Measurements from ENCODE around the gene RNU4-1.
A peak's percentile ranks its signal among the peaks of the same experiment; 100 is the strongest.

Gene RNU4-1

GRCh38 chr12:120317224-120318105 lies 24.4 kb upstream of the RNU4-1 start:
- no peaks in the 10 kb centered on the region for H3K27me3 Mint-ChIP-seq
- peak overlapping the region; percentile 98 for H3K27ac Mint-ChIP-seq
- peak; percentile 100 for ATAC-seq

GRCh38 chr12:120316798-120317223 lies 23.8 kb upstream of the RNU4-1 start:
- Mint-ChIP-seq H3K4me1 (peaks cover 10% of the 10 kb centered on the region), H3K27me3 (no peaks in the 10 kb centered on the region), H3K4me3 (peak overlapping the region; percentile 95), H3K9me3 (no peaks in the 10 kb centered on the region), H3K27ac (peak overlapping the region; percentile 98)
- peak; percentile 13 for ATAC-seq
- DNase-seq = no peak

More at GRCh38 chr12:120317224-120318105, 24.4 kb upstream of the RNU4-1 start:
- H3K4me1 Mint-ChIP-seq = peaks cover 10% of the 10 kb centered on the region
- peak overlapping the region; percentile 95 for H3K4me3 Mint-ChIP-seq
- DNase-seq = peak; percentile 100
- H3K9me3 Mint-ChIP-seq = no peaks in the 10 kb centered on the region

GRCh38 chr12:120314220-120314619 lies 21.2 kb upstream of the RNU4-1 start:
- Mint-ChIP-seq H3K9me3 (no peaks in the 10 kb centered on the region), H3K27ac (no peak overlapping the region), H3K4me1 (peaks cover 10% of the 10 kb centered on the region), H3K4me3 (no peak overlapping the region), H3K27me3 (no peaks in the 10 kb centered on the region)
- ATAC-seq (no peak), DNase-seq (no peak)

GRCh38 chr12:120301962-120302815 lies 9.2 kb upstream of the RNU4-1 start, which contains the start of gene SIRT4:
Gene SIRT4, plus strand, starts transcription at chr12:120302321. Its CDS starts 1,241 bp downstream, at chr12:120303562.
- Mint-ChIP-seq H3K4me3 (peak within 1 kb of the TSS; percentile 94 to 99), H3K9me3 (no peaks in the 10 kb centered on the region), H3K27ac (peak within 1 kb of the TSS; percentile 94 to 97), H3K4me1 (peaks cover 14% of the 10 kb centered on the region), H3K27me3 (no peaks in the 10 kb centered on the region)
- DNase-seq (peak; percentile 84 to 87), ATAC-seq (peak; percentile 99)

GRCh38 chr12:120292411-120292660 lies 701 bp downstream of the RNU4-1 start:
- peaks cover 7% of the 10 kb centered on the region for H3K27me3 Mint-ChIP-seq
- H3K9me3 Mint-ChIP-seq = no peaks in the 10 kb centered on the region
- H3K4me3 Mint-ChIP-seq = no peak overlapping the region
- H3K4me1 Mint-ChIP-seq = no peaks in the 10 kb centered on the region
- ATAC-seq = peak; percentile 5
- DNase-seq = no peak
- no peak overlapping the region for H3K27ac Mint-ChIP-seq

GRCh38 chr12:120290609-120291305 lies 2.3 kb downstream of the RNU4-1 start:
- no peak for ATAC-seq
- H3K27me3 Mint-ChIP-seq = peaks cover 7% of the 10 kb centered on the region

GRCh38 chr12:120287491-120287890 lies 5.5 kb downstream of the RNU4-1 start:
- DNase-seq (no peak), ATAC-seq (no peak)
- H3K4me1 Mint-ChIP-seq = peaks cover 9% of the 10 kb centered on the region
- H3K27ac Mint-ChIP-seq = no peak overlapping the region
- H3K4me3 Mint-ChIP-seq = no peak overlapping the region
- H3K27me3 Mint-ChIP-seq = peaks cover 7% of the 10 kb centered on the region
- H3K9me3 Mint-ChIP-seq = no peaks in the 10 kb centered on the region

More at GRCh38 chr12:120290609-120291305, 2.3 kb downstream of the RNU4-1 start:
- H3K4me1 Mint-ChIP-seq = no peaks in the 10 kb centered on the region
- no peak overlapping the region for H3K4me3 Mint-ChIP-seq
- H3K27ac Mint-ChIP-seq = no peak overlapping the region
- H3K9me3 Mint-ChIP-seq = no peaks in the 10 kb centered on the region
- DNase-seq = peak; percentile 43 to 46

DNA sequence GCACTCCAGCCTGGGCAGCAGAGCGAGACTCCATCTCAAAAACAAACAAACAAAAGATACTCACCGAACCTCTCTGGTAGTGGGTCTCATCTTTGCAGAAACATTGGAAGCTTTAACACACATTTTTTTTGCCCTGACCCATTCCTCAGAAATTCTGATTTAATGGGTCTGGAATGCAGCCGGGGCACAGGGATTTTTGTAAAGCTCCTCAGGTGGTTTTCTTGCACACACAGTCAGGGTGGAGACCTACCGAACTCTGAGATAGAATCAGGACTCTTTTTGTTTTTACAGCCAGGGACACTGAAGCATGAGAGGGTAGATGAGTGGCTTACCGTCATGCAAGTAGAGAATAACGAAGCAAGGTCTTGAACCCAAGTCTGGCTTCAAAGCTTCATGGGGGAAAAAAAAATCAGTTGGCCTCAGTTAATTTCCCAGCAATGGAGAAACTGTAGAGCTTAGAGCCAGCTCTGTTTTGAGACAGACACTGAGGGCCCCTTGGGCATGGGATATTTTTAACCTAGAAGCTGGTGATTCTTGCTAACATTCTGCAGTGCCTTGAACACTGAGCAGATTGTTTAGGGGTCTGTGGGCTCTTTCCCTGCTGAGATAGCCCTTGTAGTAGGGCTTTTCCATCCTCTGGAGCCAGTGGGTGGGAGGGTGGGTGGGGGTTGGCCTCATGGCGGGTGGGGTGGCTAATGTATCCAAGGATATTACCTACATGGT lies 6.1 kb downstream of the RNU4-1 start:
- Mint-ChIP-seq H3K4me3 (no peak overlapping the region), H3K27ac (no peak overlapping the region), H3K9me3 (no peaks in the 10 kb centered on the region), H3K27me3 (peaks cover 7% of the 10 kb centered on the region), H3K4me1 (peaks cover 9% of the 10 kb centered on the region)
- no peak for DNase-seq
- no peak for ATAC-seq

- peaks cover 9% of the 10 kb centered on the region for H3K4me1 Mint-ChIP-seq
- no peak overlapping the region for H3K27ac Mint-ChIP-seq
- ATAC-seq (no peak), DNase-seq (no peak)
- H3K27me3 Mint-ChIP-seq = no peaks in the 10 kb centered on the region
- no peaks in the 10 kb centered on the region for H3K9me3 Mint-ChIP-seq
- H3K4me3 Mint-ChIP-seq = no peak overlapping the region
Observed at GRCh38 chr12:120284381-120284780, 8.7 kb downstream of the RNU4-1 start.

DNA sequence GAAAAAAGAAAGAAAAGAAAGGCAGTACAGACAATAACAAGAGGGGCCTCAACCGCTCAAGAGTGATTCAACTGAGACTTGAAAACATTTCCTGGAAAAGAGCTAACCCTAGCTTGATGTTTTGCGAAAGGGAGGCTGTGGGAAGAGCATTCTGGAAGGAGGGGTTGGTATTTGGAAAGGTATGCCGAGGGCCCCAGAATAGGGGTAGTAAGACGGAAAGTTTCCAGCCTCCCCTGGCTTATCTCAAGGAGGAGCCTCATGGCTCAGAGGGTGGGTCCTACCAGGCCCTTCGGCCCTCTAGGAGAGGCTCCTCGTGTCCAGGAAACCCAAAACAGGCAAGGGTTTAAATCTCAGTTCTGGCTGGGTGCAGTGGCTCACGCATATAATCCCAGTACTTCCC lies 9.7 kb downstream of the RNU4-1 start:
- ATAC-seq = no peak
- no peaks in the 10 kb centered on the region for H3K27me3 Mint-ChIP-seq
- H3K4me1 Mint-ChIP-seq = peaks cover 9% of the 10 kb centered on the region
- peak overlapping the region in 1 of 2 donors; percentile 77 for H3K27ac Mint-ChIP-seq
- H3K4me3 Mint-ChIP-seq = no peak overlapping the region
- H3K9me3 Mint-ChIP-seq = no peaks in the 10 kb centered on the region
- DNase-seq = no peak

DNA sequence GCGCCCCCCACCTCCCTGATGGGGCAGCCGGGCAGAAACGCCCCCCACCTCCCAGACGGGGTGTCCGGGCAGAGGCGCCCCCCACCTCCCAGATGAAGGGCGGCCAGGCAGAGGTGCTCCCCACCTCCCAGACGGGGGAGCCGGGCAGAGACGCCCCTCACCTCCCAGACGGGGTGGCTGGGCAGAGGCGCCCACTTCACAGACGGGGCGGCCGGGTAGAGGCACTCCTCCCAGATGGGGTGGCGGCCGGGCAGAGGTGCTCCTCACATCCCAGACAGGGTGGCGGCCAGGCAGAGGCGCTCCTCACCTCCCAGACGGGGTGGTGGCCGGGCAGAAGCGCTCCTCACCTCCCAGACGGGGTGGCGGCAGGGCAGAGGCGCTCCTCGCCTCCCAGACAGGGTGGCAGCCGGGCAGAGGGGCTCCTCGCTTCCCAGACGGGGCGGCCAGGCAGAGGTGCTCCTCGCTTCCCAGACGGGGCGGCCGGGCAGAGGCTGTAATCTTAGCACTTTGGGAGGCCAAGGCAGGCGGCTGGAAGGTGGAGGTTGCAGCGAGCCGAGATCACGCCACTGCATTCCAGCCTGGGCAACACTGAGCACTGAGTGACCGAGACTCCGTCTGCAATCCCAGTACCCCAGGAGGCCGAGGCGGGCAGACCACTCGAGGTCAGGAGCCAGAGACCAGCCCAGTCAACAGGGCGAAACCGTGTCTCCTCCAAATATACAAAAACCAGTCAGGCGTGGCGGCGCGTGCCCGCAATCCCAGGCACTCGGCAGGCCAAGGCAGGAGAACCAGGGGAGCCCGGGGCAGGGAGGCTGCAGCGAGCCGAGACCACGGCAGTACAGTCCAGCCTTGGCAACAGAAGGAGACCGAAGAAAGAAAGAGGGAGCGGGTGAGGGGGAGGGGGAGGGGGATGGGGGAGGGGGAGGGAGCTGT lies 14.6 kb downstream of the RNU4-1 start:
- H3K27me3 Mint-ChIP-seq = no peaks in the 10 kb centered on the region

GRCh38 chr12:120276734-120277133 lies 16.3 kb downstream of the RNU4-1 start:
- DNase-seq (no peak), ATAC-seq (no peak)
- Mint-ChIP-seq H3K27me3 (no peaks in the 10 kb centered on the region), H3K27ac (no peak overlapping the region), H3K4me1 (no peaks in the 10 kb centered on the region), H3K4me3 (no peak overlapping the region), H3K9me3 (no peaks in the 10 kb centered on the region)

More for the DNA sequence above, 14.6 kb downstream of the RNU4-1 start:
- H3K27ac Mint-ChIP-seq = no peak overlapping the region
- no peaks in the 10 kb centered on the region for H3K9me3 Mint-ChIP-seq
- peaks cover 7% of the 10 kb centered on the region for H3K4me1 Mint-ChIP-seq
- ATAC-seq (peak; percentile 56), DNase-seq (no peak)
- no peak overlapping the region for H3K4me3 Mint-ChIP-seq

- DNase-seq (no peak), ATAC-seq (no peak)
- H3K4me1 Mint-ChIP-seq = peaks cover 31% of the 10 kb centered on the region
- no peaks in the 10 kb centered on the region for H3K9me3 Mint-ChIP-seq
- no peak overlapping the region for H3K4me3 Mint-ChIP-seq
- H3K27ac Mint-ChIP-seq = no peak overlapping the region
- no peaks in the 10 kb centered on the region for H3K27me3 Mint-ChIP-seq
Observed at GRCh38 chr12:120267736-120268135, 25.3 kb downstream of the RNU4-1 start.

Data from stimulated activated naive CD8-positive, alpha-beta T cell treated with anti-CD3 and anti-CD28 coated beads, Interleukin-15, amount 100 ng/mL, for 72 hours (primary cell).